Lung (tissue), 12 donors: ENCODE data around the gene CPLANE2. TPM values are rescaled to one million over a fixed set of nuclear protein-coding genes. Genes with fewer than 3 reads are reported as not detected.

Experiments
- ATAC-seq: fragments of 200-7000 bp; cut with Tn5 transposase; one replicate; pipeline ENCODE4 v1.9.1; 2020; ENCODE audit warnings: moderate number of reproducible peaks; ENCODE audit not compliant: insufficient read depth, low FRiP score
- DNase-seq, 3 donors: peaks; one replicate each; pipeline ENCODE4 v3.0.0-alpha.2; 2013 to 2017
- H3K27ac ChIP-seq, 2 donors: one replicate each; pipeline ENCODE4 v1.5.1; 2013; ENCODE audit warnings: mild to moderate bottlenecking in 2 of 2, moderate library complexity in 2 of 2, control low read depth in 1 of 2, inconsistent platforms in 1 of 2, low read depth in 1 of 2, low read length in 1 of 2
- H3K27me3 ChIP-seq, 3 donors: one replicate each; pipeline ENCODE4 v1.5.1; 2013; ENCODE audit warnings: low read length in 2 of 3; ENCODE audit not compliant: control insufficient read depth in 3 of 3, insufficient read depth in 3 of 3
- H3K36me3 ChIP-seq, 4 donors: one replicate each; pipeline ENCODE4 v1.5.1; 2013; ENCODE audit warnings: low read length in 4 of 4, mild to moderate bottlenecking in 1 of 4, moderate library complexity in 1 of 4; ENCODE audit not compliant: control insufficient read depth in 4 of 4, insufficient read depth in 4 of 4
- H3K4me1 ChIP-seq, 5 donors: one replicate each; pipeline ENCODE4 v1.5.1; 2013; ENCODE audit warnings: low read length in 5 of 5, mild to moderate bottlenecking in 2 of 5, moderate library complexity in 1 of 5; ENCODE audit not compliant: control insufficient read depth in 5 of 5, insufficient read depth in 5 of 5
- H3K4me3 ChIP-seq: one replicate; pipeline ENCODE4 v1.5.1; 2013; ENCODE audit warnings: mild to moderate bottlenecking, control low read depth, moderate library complexity
- H3K9ac ChIP-seq, 2 donors: one replicate each; pipeline ENCODE4 v1.5.1; 2013; ENCODE audit warnings: low read length in 2 of 2, control low read depth in 1 of 2; ENCODE audit not compliant: insufficient read depth in 1 of 2
- H3K9me3 ChIP-seq, 4 donors: one replicate each; pipeline ENCODE4 v1.5.1; 2013; ENCODE audit warnings: low read length in 3 of 4, mild to moderate bottlenecking in 1 of 4, moderate library complexity in 1 of 4; ENCODE audit not compliant: control insufficient read depth in 4 of 4, insufficient read depth in 3 of 4
- CTCF ChIP-seq: IDR thresholded peaks from 2 replicates; pipeline ENCODE4 v1.5.1; 2012; ENCODE audit warnings: mild to moderate bottlenecking; ENCODE audit errors: control extremely low read depth, extremely low read depth
- WGBS, 2 donors: extraction: QIAGEN DNeasy Blood & Tissue Kit; methylation state at CpG; one replicate each; pipeline ENCODE4 v1.1.7; 2013; 5-methylcytosine and 5-hydroxymethylcytosine counted together
- polyA plus RNA-seq, 2 donors: library from polyadenylated mRNA; stranded (reverse); fragments of 200-250 nt; gene quantifications; one replicate each; pipeline ENCODE4 v1.2.1, GENCODE V29; 2013
- total RNA-seq, 2 donors: library from RNA; depleted of rRNA in 1 of 2; stranded (reverse); fragments of >200 nt in 1 of 2; gene quantifications; one replicate each; pipeline ENCODE4 v1.2.1, GENCODE V29; 2014 to 2021
- donor health status: control.
- donor health status: control.
- donor health status: Bipolar disorder and iron deficiency.
- donor health status: healthy.
- donor health status: DM: yes; HTN: yes; CAD: no.

Gene CPLANE2
- total and polyA plus RNA-seq, 4 donors, result 4.5 to 13.7 (median 5.6) TPM

GRCh38 chr1:16235944-16236510, 956 bp downstream of the CPLANE2 start:
- peaks cover 0 to 15% (median 4%) of the 10 kb centered on the region in 5 donors for H3K4me1 ChIP-seq
- ATAC-seq, result peak; percentile 42
- peaks cover 0 to 4% (median 0%) of the 10 kb centered on the region in 4 donors for H3K36me3 ChIP-seq
- H3K4me3 ChIP-seq, result peak overlapping the region; percentile 52
- WGBS, 2 donors, result 40 to 46% methylated on average over 6 of the region's 6 CpGs
- H3K27ac ChIP-seq, result peak overlapping the region; percentile 90
- no peaks in the 10 kb centered on the region for H3K27me3 ChIP-seq
- H3K9me3 ChIP-seq, result no peaks in the 10 kb centered on the region
- TF ChIP-seq CTCF, result peak; percentile 14
- DNase-seq, result peak in 2 of 3 donors; percentile 20 to 24
- H3K9ac ChIP-seq, result no peak overlapping the region

DNA sequence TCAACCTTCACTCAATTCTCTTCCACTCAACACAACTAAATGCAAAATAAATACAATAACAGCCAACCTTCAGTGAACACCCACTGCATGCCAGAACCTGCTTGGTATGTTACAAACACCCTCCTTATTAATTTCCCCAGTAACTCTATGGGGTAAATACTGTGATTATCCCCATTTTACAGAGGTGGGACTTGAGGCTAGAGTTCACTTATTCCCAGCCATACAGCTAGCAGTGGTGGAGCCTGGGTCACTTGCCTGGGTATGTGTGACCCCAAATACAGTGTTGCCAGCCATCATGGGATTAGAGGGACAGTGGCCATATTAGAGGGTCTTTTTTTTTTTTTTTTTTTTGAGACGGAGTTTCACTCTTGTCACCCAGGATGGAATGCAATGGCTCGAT, 1.6 kb downstream of the CPLANE2 start:
- DNase-seq (no peak), ATAC-seq (no peak)
- no peak for TF ChIP-seq CTCF
- Histone ChIP-seq H3K4me3 (no peak overlapping the region), H3K9me3 (no peaks in the 10 kb centered on the region), H3K9ac (no peak overlapping the region), H3K27ac (no peak overlapping the region), H3K36me3 (peaks cover 0 to 4% (median 0%) of the 10 kb centered on the region in 4 donors), H3K27me3 (no peaks in the 10 kb centered on the region), H3K4me1 (peaks cover 0 to 15% (median 4%) of the 10 kb centered on the region in 5 donors)
- WGBS, 2 donors, result 94 to 96% methylated on average over 2 of the region's 2 CpGs

DNA sequence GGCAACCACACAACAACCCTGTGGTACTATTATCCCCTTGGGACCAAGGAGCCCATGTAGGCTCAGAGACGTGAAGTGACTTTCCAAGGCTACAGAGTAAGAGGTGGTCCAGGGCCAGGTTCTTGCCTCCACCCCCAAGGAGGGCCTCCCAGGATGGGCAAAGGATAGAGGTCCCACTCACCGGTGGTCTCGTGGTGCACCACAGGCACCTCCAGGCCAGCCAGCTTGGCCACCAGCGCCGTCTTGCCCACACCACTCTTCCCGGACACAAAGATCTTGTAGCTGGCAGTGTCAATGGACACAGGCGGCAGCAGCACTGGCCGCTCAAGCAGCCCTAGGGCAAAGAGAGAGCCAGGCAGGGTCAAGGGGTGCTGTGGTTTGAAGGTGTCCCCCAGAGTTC, 3.6 kb downstream of the CPLANE2 start:
- Histone ChIP-seq H3K4me1 (peaks cover 0 to 15% (median 4%) of the 10 kb centered on the region in 5 donors), H3K4me3 (no peak overlapping the region), H3K27ac (no peak overlapping the region), H3K27me3 (peaks cover 0 to 8% (median 4%) of the 10 kb centered on the region in 3 donors), H3K36me3 (peaks cover 0 to 4% (median 0%) of the 10 kb centered on the region in 4 donors), H3K9me3 (no peaks in the 10 kb centered on the region), H3K9ac (no peak overlapping the region)
- 98 to 99% methylated on average over 8 of the region's 8 CpGs for WGBS, 2 donors
- ATAC-seq (no peak), DNase-seq (no peak)
- TF ChIP-seq CTCF, result no peak

DNA sequence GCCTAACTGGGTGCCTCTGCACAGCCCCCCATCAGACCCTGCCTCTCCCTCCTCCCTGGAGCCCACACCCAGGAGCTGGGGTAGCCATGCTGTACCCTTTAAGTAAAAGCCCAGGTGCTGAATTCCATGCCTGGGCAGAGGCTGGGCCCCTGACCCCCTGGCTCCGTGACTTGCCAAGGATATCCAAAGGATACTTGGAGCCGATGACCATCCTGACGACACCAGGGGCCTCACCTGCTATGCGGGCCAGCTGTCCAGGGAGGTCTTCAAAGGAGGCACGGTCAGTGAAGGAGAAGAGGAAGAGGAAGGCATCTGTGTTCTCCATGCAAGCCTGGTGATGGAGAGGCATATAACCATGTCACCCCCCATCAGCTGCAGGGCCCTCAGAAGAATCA, 4.7 kb downstream of the CPLANE2 start:
- DNase-seq (no peak), ATAC-seq (no peak)
- Histone ChIP-seq H3K27me3 (peaks cover 0 to 19% (median 14%) of the 10 kb centered on the region in 3 donors), H3K36me3 (peaks cover 0 to 4% (median 0%) of the 10 kb centered on the region in 4 donors), H3K4me3 (no peak overlapping the region), H3K4me1 (peaks cover 0 to 18% (median 7%) of the 10 kb centered on the region in 5 donors), H3K9ac (no peak overlapping the region), H3K9me3 (no peaks in the 10 kb centered on the region), H3K27ac (no peak overlapping the region)
- no peak for TF ChIP-seq CTCF
- 96 to 99% methylated on average over 5 of the region's 5 CpGs for WGBS, 2 donors
